ENCODE measurements around the gene PRKCE.

PRKCE gene

DNA sequence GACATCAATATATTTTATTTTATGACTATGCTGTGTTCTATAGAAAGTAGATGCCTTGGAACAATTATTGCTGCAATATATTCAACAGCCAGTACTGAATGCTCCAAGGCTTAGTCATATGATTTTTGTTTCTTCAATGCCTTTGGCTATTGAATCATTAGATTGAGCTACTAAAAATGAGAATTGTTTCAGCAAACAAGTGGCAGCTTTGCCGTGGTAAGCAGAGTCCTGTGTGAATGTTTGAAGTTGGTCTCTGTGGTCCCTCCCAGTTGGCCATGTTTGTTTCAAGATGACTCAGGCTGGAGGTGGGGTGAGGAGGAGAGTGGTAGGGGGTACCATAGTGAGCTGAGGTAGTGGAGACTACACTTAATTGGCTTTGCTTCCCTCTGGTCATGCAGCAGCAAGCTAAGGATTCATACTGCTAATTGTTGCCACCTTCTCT, 447.2 kb downstream of the PRKCE start:
- no peak for DNase-seq

DNA sequence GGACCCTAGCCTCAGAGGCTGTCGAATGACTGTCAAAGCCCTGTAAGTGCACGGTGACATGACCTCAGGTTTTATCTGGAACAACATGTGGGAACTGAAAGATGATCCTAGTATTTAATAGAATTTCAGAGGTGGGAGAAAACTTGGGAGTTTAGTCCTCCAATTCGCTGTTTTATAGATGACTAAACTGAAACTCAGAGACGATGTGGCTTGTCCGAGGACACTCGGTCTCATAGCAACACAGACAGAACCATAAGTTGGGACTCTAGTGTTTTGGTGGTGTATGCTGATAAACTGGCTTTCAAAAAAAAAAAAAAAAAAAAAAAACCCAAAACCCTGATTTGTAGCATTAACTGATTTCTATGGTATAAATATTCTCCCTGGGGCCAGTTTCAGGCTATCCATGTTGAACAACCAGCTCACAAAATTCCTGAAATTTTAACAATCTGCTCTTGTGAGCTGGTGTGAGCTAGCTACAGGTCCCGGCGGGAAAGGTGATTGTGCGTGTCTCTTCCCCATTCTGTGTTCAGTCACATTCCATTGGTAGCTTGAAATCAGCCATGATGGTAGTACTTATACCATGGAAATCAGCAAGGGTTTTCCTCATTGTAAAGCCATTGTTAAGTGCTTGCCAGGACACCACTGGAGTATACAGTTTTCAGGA, 450.2 kb downstream of the PRKCE start:
- DNase-seq = no peak

DNA sequence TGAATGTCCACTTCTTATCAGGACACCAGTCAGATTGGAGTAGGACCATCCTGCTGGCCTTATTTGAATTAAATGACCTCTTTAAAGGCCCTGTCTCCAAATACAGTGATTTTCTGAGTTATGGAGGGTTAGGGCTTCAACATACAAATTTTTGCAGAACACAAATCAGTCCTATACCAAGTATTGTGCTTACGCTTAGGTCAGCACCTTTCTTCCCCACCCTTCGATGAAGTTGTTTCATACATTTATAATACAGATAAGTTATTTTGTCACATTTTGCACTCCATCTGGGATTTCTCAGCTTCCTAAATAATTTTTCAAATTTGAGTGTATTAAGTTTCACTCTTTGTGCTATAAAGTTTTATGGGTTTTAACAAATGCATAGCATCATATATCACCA, 455.2 kb downstream of the PRKCE start:
- no peak for DNase-seq

DNA sequence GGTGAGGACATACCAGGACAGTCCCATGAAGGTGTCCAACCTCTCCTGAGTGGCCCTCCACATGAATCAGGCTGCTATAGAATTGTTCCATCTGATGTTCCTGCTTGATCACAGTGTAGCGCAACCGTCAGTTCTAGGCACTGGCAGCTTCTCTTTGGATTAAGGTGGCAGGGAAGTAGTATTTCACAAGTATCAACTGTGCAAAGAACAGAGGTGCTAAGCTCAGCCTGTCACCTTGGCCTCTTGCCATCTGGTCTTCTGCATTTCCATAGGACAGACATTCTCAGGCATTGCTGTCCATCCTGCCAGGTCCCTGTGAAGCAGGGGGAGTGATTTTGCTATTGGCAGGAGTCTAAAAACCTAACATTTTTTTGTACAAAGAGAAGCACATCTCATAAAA, 463.5 kb downstream of the PRKCE start:
- no peak for DNase-seq

DNA sequence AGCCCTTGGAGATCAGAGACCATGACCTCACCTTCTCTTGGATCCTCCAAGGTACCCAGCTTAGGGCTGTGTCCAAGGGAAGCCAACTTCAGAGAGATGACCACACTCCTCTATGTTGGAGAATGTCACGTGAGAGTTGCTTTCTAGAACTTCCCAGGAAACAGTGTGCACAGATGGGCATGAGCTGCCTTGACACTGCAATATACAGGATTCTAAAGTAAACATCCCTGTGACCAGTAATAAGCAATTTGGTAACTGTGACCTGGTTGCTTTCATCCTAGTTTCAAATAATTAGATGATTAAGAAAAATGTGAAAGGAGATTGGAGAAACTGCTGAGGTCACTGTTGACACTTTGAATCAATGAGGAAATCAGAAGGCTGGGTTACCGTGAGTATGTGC, 464.7 kb downstream of the PRKCE start:
- DNase-seq = no peak

DNA sequence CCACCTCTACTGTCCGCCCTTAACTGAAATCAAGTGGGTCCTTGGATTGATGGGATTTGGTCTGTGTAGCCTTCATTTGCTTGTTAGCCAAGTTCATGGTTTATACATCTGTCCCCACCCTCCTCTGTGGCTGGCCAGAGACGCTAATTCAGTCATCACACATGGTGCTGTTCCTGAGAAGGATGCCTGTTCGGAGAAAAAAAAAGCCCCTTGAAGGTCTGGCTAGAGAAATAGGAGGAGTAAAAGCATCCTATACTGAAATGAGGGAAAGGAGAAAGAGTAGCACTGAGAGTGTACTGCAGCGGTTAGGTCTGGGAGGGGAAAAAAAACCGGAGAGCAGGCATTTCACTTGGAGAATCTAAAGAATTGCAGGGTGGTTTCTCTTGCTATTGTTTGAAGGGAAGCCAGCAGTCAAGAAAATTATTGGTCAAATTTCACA, 465.1 kb downstream of the PRKCE start:
- DNase-seq = no peak

DNA sequence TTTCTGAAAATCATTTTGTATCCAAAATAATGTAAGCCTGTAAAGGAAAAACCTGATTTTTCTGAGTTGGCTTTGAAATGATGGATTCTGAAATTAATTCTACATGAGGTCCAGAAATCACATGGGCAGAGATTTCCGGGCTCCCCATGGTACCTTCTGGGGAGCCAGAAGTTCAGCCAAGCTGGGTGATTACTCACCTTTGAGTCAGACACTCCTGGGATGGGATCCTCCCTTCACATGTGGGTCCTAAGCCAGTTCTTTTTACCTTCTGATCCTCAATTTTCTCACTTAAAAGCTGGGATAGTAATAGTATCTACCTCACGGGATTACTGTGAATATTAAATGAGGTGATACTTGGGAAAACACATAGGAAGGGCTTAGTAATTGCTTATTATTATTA, 465.9 kb downstream of the PRKCE start:
- DNase-seq = no peak

DNA sequence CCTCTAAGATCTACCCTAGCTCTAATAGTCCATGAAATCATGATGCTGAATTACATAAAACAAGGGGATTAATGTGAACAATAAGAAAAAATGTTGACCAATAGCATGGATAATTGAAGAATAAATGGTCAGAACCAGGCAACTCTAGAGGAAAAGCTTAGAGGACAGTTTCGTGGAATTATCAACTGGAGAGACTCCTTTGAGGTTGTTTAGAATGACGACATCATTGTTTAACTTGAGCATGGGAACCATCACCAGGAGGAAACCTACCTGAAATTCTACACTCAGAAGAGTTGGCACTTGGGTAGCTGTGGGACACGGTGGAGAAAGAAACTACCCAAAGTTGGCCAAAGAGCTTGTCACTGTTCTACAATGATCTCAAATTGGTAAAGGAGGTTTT, 466.5 kb downstream of the PRKCE start:
- DNase-seq = no peak

DNA sequence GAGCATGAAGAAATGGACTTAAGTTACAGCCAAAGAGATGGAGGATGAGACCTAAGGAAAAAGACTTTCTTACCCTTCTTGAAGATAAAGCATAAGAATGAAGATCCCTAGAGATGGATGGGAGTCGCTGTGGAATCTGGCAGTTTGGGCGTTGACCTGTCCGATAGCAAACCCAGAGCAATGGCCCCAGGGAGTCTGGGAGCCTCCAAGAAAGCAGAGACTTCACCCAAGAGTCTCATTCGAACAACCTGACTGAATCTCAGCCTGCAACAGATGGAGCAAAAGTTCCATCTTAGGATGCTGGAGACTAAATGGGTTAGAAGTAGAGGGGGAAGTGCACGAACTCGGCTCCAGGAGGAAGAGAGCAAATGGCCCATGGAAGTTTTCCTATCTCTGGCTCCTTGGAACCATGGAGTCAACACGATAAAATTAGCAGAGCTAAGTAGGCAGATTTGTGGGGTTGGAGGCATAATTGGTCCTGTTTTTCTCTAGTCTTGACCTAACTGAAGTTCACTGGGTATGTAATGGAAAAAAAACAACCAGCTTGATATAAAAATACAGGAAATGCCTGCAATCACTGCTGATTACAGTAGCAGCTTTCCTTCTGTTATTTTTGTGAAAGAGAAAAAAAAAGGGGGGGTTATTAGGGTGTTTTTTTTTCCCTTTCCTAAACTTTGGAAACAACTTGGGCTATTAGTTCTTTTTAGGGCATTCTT, 467.3 kb downstream of the PRKCE start:
- DNase-seq = no peak

DNA sequence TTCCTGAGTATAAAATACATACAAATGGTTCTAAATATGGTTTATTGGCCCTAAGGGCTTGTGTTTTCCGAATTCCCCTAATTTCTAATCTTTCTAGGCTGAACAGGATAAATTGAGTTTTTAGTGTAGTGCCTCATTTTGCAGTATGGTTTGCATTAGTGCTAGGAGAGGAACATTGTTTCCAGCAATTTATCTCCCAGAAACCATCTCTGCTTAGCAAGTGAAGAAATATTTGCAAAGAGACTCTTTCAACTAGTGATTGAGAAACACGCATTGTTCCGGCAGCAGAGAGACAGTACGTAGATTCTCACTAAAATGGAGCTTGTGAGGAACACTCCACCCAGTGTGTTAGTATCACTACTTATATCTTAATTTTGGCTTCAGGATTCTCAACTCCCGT, 468.0 kb downstream of the PRKCE start:
- DNase-seq = no peak

DNA sequence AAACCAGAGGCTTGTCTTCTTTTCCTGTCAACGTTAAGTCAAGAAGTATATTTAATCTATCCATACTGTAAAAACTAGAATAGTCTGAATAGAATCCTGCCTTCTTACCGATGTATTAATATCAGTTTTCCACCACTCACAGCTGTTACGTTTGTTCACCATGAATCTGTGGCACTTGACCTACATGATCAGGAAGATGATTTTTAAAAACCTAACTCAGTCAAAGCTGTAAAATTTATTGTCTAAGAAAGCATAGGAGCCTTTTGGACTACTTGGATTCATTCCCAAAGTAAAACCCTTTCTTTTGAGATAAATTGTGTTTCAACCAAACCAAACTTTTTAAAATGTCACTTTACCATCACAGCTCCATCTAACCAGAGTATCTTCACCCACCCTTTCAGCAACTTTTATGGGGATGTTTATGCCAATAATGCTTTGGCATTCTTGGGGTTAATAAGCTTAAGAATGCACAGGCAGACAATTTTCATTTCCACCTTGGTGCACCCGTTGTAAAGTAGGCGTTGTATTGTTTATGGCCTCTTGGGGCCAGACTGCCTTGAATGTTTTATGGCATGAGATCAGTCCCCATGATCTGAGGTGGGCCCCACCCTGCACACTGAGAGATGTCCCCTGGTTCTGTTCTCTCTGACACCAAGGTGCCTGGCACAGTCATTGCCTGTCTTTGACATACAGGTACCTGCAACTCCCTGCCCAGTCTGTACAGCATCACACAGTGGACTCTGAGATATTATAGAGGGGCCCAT, 469.5 kb downstream of the PRKCE start:
- DNase-seq = no peak

DNA sequence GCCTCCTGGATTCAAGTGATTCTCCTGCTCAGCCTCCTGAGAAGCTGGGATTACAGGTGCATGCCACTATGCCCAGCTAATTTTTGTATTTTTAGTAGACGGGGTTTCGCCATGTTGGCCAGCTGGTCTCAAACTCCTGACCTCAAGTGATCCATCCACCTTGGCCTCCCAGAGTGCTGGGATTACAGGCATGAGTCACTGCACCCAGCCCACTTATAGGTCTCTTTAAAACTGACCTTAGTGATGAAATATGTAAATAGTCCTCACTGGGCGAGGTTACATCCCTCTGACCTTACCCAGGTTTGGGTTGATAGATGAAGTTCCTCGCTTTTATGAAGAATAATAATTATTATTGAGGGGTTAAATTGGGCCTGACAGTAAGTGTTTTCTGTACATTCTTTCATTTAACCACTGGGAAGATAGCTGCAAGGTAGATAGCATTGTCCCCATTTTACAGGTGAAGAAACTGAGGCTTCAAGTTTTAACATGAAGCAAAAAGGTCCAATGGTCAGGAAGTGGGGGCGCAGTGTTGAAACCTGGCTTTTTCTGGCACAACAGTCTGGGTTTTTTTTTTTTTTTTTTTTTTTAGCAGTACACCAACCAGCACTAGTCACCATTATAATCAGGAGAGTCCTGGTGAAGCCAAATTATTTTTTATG, 471.0 kb downstream of the PRKCE start:
- no peak for DNase-seq

DNA sequence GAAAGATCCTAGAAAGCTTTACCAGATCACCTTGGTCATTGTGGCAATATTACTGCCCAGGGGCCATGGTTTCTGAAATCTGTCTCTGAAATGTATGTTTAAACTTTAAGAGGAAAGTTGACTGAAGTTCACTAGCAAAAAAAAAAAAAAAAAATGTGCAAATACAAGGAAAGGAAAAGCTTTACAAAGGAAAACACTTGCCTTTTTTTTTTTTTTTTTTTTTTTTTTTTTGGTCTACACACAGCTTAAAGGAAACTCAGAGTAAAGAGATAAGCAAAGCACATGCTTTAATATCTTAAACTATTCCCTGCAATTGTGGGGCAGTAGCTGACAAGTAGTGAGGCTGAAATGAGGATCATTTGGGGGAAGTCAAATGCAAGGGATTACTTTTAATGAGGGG, 471.5 kb downstream of the PRKCE start:
- no peak for DNase-seq

DNA sequence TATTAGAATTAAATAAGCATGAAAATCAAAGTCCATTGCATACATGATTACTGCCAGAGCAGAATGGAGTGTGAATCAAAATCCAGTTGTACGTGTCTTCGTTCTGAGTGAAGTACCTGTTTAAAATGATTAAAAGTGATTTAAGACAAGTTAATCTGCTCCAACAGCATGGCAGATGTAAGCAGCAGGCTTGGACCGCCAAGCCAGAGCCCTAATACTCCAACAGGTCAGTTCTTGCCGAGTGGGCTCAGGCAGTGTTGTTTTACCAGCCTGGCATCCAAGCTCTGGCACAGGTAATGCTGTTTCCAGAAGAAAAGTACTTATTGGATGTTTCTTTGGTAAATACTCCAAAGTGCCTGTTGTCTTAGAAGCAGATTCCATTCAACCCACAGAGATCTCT, 474.3 kb downstream of the PRKCE start:
- no peak for DNase-seq

DNA sequence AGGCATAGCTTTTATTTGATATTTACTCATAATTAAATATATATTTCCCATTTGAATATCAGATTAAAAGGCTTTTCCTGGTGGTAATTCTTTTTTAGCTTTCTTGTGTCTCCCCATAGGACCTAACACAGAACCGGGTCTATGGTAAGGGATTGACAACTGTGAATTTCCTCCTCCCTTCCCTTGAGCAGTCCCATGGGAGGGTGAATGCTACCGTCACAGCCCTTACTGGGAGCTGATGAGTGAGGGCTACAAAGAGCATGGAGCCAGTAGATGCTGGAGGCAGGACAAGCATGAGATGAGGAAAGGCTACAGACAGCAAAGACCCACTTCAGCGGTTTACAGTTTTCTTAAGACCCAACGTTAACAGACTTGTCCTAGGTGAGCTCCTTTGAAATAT, 475.1 kb downstream of the PRKCE start:
- DNase-seq = no peak

DNA sequence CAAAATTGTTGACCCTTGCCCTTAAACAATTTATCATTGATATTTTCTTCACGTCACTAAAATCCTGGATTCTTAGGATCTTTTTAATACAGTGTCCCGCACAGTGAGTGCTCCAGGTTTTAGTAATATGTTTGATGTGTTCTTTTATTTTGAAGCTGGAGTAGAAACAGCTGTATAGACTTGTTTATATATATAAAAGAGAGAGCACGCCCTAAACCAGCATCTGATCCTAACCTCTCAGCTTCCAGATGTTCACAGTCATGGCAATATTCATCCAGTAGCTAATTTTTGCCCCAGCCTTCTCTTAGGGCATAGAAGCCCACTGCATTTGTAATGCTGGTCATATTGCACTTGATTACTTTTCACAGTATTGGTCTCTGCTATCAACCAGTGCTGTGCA, 475.7 kb downstream of the PRKCE start:
- DNase-seq = no peak

DNA sequence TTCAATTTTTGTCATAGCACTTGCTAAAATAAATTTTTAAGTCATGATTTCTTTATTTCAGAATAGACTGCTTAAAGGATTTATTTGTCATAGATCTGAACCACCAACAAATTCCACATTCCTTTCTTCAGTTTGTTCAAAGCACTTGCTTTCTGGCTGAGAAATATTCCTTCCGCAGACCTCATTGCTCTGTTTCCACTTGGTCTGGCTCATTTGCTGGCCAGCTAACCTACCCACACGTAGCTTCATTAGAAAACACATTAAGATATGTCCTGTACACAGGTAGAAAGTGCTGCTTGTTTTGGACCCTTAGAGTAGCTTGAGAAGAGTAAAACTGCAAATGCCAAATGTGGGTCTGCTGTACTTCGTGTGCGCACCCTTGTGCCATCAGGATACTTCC, 479.0 kb downstream of the PRKCE start:
- DNase-seq = no peak

DNA sequence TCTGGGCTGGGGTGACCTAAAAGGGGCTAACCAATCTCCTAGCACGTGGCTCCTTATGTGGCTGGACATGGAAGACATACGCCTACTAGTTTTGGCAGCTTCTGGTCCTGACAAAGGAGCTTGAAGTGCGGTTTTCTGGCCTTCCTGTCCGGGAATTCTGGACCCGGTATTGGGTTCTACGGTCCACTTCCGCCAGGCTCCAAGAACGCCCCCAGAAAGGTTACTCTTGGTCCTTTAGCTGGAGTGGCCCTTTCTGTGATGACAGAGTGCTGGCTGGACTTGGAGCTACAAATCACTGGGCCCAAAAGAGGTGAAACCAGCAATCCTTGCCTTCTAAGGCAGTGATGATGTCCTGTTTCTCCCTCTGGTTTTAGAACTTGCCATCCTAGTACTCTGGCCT, 481.5 kb downstream of the PRKCE start:
- DNase-seq = no peak

DNA sequence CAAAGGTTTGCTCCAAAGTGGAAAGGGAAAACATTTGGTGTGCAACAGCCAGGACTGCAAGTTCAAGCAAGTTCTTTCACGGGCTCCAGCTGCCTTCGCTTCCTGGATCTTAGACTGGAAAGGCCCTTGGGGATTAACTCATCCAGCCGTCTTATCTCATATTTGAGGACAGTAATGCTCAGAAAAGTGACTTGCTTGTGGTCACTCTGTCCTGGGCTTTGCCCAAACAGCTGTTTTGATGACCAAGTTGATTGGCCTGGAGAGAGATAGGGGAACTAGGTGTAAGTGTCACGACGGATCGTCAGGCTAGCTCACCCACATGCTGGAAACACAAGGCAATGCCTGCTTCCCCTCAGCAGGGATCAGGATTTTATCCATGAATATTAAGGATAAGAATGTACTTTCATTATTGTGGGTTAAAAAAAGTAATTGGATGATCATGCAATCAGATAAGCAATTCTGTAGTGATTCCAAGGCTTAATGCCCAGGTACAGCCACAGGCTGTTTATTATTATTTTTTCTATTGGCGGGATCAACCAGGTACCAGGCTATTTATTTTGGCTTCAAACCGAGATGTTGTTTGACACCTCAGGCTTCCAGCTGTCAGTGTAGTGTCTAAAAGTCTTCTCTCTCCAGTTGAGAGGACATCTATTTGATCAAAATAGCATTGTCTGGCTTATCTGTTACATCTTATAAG, 483.2 kb downstream of the PRKCE start:
- DNase-seq = no peak

DNA sequence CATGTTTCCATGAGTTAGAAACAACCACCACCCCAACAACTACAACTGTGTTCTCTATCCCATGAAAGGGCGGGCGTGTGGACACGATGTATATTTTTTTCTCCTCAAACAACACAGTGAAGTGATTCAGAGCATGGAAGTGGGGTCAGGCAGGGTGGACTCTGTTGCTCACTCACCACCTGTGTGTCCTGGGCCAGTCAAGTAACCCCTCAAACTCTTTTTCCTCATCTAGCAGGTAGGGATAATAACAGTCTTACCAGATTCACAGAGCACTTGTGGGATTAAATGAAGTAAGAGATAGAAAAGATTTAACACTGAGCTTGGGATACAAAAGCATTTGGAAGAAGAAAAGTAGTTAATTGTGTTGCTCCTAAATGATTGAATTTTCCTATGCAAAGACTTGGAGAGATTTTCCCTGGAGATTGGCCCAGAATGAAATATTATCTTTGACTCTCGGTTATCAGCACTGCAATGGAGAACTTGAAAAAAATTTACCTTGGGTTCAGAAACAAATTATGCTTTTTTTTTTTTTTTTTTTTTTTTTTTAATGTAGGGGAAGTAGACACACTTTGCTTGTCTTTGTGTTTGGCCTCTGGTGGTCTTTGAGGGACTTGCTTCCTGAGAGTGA, 483.9 kb downstream of the PRKCE start:
- no peak for DNase-seq

DNA sequence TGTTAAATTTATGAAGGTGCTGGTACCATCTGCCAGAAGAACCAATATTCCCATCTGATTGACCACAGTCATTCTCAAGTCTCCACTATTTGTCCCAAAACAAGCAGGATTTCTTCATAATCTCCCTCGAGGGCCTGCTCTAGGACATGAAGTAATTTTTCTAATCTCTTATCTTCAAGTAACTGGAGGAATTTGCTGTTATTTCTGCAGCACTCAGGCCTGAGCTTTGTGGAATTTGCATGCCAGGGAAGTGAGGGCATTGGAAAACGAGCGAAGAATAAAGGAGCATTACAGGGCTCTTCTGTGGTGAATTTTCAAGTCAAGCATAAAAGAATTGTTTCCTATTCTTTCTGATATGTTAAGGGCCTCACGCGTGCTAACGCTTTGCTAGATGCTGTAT, 484.5 kb downstream of the PRKCE start:
- no peak for DNase-seq

DNA sequence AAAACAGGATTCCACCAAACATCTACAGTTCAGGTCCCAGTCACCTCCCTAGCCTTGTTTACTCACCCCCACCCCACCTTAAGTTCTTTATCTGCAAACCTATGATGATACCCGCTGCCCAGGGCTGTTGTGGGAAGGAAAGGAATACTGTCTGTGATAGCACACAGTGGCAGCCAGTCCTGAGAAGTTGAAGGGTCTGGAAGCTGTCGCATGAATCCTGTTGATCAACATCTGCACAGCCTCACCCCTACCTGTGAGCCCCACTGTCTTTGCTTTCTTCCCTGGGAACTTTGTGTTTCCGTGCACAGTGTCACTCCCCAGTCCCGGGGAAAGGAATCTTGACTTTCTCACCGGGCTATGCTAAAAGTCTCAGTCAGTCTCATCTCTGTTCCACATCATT, 485.0 kb downstream of the PRKCE start:
- no peak for DNase-seq
